ENCODE data around the gene LARGE1.

DNA sequence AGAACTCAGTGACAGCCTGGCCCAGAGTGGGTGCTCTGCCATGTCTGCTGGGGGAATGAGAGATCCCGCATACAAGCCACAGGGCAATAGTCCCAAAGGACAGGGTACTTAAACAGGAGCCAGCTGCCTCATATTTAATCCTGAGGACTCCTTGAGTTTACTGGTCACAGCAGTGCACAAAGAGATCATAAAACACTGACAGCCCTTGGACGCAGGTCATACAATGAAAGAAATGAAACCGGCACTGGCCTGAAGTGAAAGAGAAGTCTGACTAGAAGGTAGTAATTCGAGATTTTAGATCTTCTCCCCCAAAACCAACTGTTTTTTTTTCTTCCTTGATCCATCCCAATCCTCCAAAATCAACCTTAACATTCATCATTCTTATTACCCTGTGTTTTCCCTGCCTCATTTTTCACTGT, 562.3 kb downstream of the LARGE1 start:
- TF ChIP-seq POLR2A (IDR thresholded peaks at IDR 0.05) (no peak), CTCF (IDR thresholded peaks at IDR 0.05) (no peak)
